Tibial nerve (tissue), 4 donors: ENCODE measurements around the gene FXYD3.

Experiments
- CTCF ChIP-seq, 5 experiments: fragments of 200-600 bp in 3 of 5; fragments of 450-650 bp in 2 of 5; sonication (generic) in 3 of 5; IDR thresholded peaks; one replicate each; pipeline ENCODE4 v1.5.1; 2016 to 2019; ENCODE audit warnings: antibody characterized with exemption in 5 of 5, mild to moderate bottlenecking in 3 of 5, moderate library complexity in 2 of 5
- EP300 ChIP-seq, 2 donors: sonication (generic); formaldehyde crosslinking; IDR thresholded peaks; one replicate each; pipeline ENCODE4 v1.6.1; 2017; ENCODE audit warnings: antibody characterized with exemption in 2 of 2, mild to moderate bottlenecking in 1 of 2
- POLR2A ChIP-seq, 2 donors: fragments of 450-650 bp; IDR thresholded peaks; one replicate each; pipeline ENCODE4 v1.6.1; 2017; ENCODE audit warnings: antibody characterized with exemption in 2 of 2, mild to moderate bottlenecking in 2 of 2, moderate library complexity in 2 of 2

GRCh38 chr19:35140207-35140961 lies 24.8 kb downstream of the FXYD3 start:
- no peak for TF ChIP-seq CTCF (IDR thresholded peaks at IDR 0.05)
- TF ChIP-seq EP300 (IDR thresholded peaks at IDR 0.05) = no peak
- no peak for TF ChIP-seq POLR2A (IDR thresholded peaks at IDR 0.05)
